Tibial artery (tissue), 4 donors: Measurements from ENCODE around the gene STIL.

Source experiments
- DNase-seq, 2 donors: peaks; one replicate each; pipeline ENCODE4 v3.0.0-alpha.2; 2019
- H3K27ac ChIP-seq, 2 donors: fragments of 200-600 bp; sonication (generic) in 1 of 2; 1 replicate in 1 of 2; 2 replicates in 1 of 2; pipeline ENCODE4 v1.5.1; 2018 to 2019; ENCODE audit warnings: mild to moderate bottlenecking in 1 of 2
- H3K27me3 ChIP-seq, 2 donors: fragments of 200-600 bp; sonication (generic) in 1 of 2; one replicate each; pipeline versions ENCODE4 v1.5.1 to v1.6.0; 2016 to 2019
- H3K36me3 ChIP-seq, 3 donors: fragments of 200-600 bp; sonication (generic) in 2 of 3; one replicate each; pipeline ENCODE4 v1.5.1; 2016 to 2019; ENCODE audit warnings: mild to moderate bottlenecking in 2 of 3
- H3K4me1 ChIP-seq, 4 donors: fragments of 200-600 bp; sonication (generic) in 2 of 4; 1 replicate in 3 of 4; 2 replicates in 1 of 4; pipeline ENCODE4 v1.5.1; 2016 to 2019
- H3K4me3 ChIP-seq, 2 donors: fragments of 200-600 bp; sonication (generic) in 1 of 2; 1 replicate in 1 of 2; 2 replicates in 1 of 2; pipeline ENCODE4 v1.5.1; 2018 to 2019; ENCODE audit warnings: mild to moderate bottlenecking in 2 of 2
- H3K9me3 ChIP-seq, 3 donors: fragments of 200-600 bp; sonication (generic) in 1 of 3; one replicate each; pipeline ENCODE4 v1.5.1; 2016 to 2019
- CTCF ChIP-seq, 2 experiments: fragments of 200-600 bp in 1 of 2; fragments of 450-650 bp in 1 of 2; IDR thresholded peaks; one replicate each; pipeline ENCODE4 v1.5.1; 2017 to 2019; ENCODE audit warnings: antibody characterized with exemption in 2 of 2, mild to moderate bottlenecking in 1 of 2, moderate library complexity in 1 of 2
- intact Hi-C: fragments of 100-400 bp; cut with DNase I; formaldehyde crosslinking; loops from one replicate; pipeline ENCODE4 v1.15.0; 2023; ENCODE audit warnings: low total_unique reads

The STIL gene

GRCh38 chr1:47252369-47252768 lies 61.6 kb downstream of the STIL start:
- H3K4me1 ChIP-seq, result no peaks in the 10 kb centered on the region
- no peak for TF ChIP-seq CTCF (IDR thresholded peaks at IDR 0.05)
- no peaks in the 10 kb centered on the region for H3K36me3 ChIP-seq
- DNase-seq, result no peak
- H3K4me3 ChIP-seq, result no peak overlapping the region
- intact Hi-C loops, result no loop called here
- no peaks in the 10 kb centered on the region for H3K9me3 ChIP-seq
- no peaks in the 10 kb centered on the region for H3K27me3 ChIP-seq
- H3K27ac ChIP-seq, result no peak overlapping the region

- no peak overlapping the region for H3K4me3 ChIP-seq
- no peak for TF ChIP-seq CTCF (IDR thresholded peaks at IDR 0.05)
- H3K27ac ChIP-seq, result no peak overlapping the region
- intact Hi-C loops, result no loop called here
- no peaks in the 10 kb centered on the region for H3K4me1 ChIP-seq
- H3K36me3 ChIP-seq, result no peaks in the 10 kb centered on the region
- H3K9me3 ChIP-seq, result no peaks in the 10 kb centered on the region
- no peaks in the 10 kb centered on the region for H3K27me3 ChIP-seq
- no peak for DNase-seq
These were observed 64.2 kb downstream of the STIL start for GRCh38 chr1:47249755-47250154.

GRCh38 chr1:47244339-47244862 lies 69.5 kb downstream of the STIL start:
- Histone ChIP-seq H3K4me1 (no peaks in the 10 kb centered on the region), H3K27ac (no peak overlapping the region), H3K36me3 (no peaks in the 10 kb centered on the region), H3K4me3 (no peak overlapping the region), H3K9me3 (no peaks in the 10 kb centered on the region), H3K27me3 (peaks cover 0 to 14% of the 10 kb centered on the region in 2 donors)
- intact Hi-C loops, result no loop called here
- no peak for DNase-seq
- no peak for TF ChIP-seq CTCF (IDR thresholded peaks at IDR 0.05)

GRCh38 chr1:47243910-47244309 lies 70.0 kb downstream of the STIL start:
- Histone ChIP-seq H3K27ac (no peak overlapping the region), H3K9me3 (no peaks in the 10 kb centered on the region), H3K27me3 (peaks cover 0 to 19% of the 10 kb centered on the region in 2 donors), H3K4me3 (no peak overlapping the region), H3K4me1 (no peaks in the 10 kb centered on the region), H3K36me3 (no peaks in the 10 kb centered on the region)
- intact Hi-C loops, result no loop called here
- no peak for TF ChIP-seq CTCF (IDR thresholded peaks at IDR 0.05)
- DNase-seq, result no peak

GRCh38 chr1:47241114-47242113 lies 72.5 kb downstream of the STIL start:
- H3K36me3 ChIP-seq, result no peaks in the 10 kb centered on the region
- H3K9me3 ChIP-seq, result no peaks in the 10 kb centered on the region
- no peaks in the 10 kb centered on the region for H3K4me1 ChIP-seq
- DNase-seq, result no peak
- no peak overlapping the region for H3K4me3 ChIP-seq
- intact Hi-C loops, result no loop called here
- peaks cover 0 to 19% of the 10 kb centered on the region in 2 donors for H3K27me3 ChIP-seq
- no peak for TF ChIP-seq CTCF (IDR thresholded peaks at IDR 0.05)
- H3K27ac ChIP-seq, result no peak overlapping the region
